Liver (tissue), 9 donors: ENCODE results near the gene LENG9. TPM values are rescaled to one million over a fixed set of nuclear protein-coding genes. Genes with fewer than 3 reads are reported as not detected.
"Not testable (repeated sequence)": the region's sequence is repeated elsewhere in the genome, so short reads cannot be mapped to it uniquely, and the experiment has no call there.

Experiments
- DNase-seq: peaks from one replicate; pipeline ENCODE4 v3.0.0-alpha.2; 2017; ENCODE audit warnings: low spot score
- H3K27ac ChIP-seq, 2 donors: one replicate each; pipeline ENCODE4 v1.7.0; 2013; ENCODE audit warnings: inconsistent platforms in 2 of 2, low read length in 2 of 2, control low read depth in 1 of 2, low read depth in 1 of 2, mild to moderate bottlenecking in 1 of 2
- H3K27me3 ChIP-seq, 4 donors: one replicate each; pipeline versions ENCODE4 v1.6.1 to v1.7.0; 2013; ENCODE audit warnings: low read length in 3 of 4, inconsistent platforms in 1 of 4, mild to moderate bottlenecking in 1 of 4, moderate library complexity in 1 of 4; ENCODE audit not compliant: control insufficient read depth in 4 of 4, insufficient read depth in 4 of 4
- H3K36me3 ChIP-seq, 4 donors: one replicate each; pipeline versions ENCODE4 v1.6.1 to v1.7.0; 2013; ENCODE audit warnings: low read length in 3 of 4, mild to moderate bottlenecking in 3 of 4, low read depth in 1 of 4, moderate library complexity in 1 of 4; ENCODE audit not compliant: control insufficient read depth in 4 of 4, insufficient read depth in 3 of 4
- H3K4me1 ChIP-seq, 4 donors: one replicate each; pipeline versions ENCODE4 v1.6.1 to v1.7.0; 2013; ENCODE audit warnings: low read length in 3 of 4, mild to moderate bottlenecking in 3 of 4, moderate library complexity in 1 of 4; ENCODE audit not compliant: control insufficient read depth in 4 of 4, insufficient read depth in 4 of 4
- H3K4me3 ChIP-seq, 3 donors: one replicate each; pipeline versions ENCODE4 v1.6.1 to v1.7.0; 2013; ENCODE audit warnings: low read length in 3 of 3, control low read depth in 1 of 3, low read depth in 1 of 3, mild to moderate bottlenecking in 1 of 3
- H3K9ac ChIP-seq, 2 donors: one replicate each; pipeline ENCODE4 v1.7.0; 2013; ENCODE audit warnings: low read length in 2 of 2, mild to moderate bottlenecking in 2 of 2, moderate library complexity in 2 of 2, control low read depth in 1 of 2, low read depth in 1 of 2
- H3K9me3 ChIP-seq, 4 donors: one replicate each; pipeline versions ENCODE4 v1.6.1 to v1.7.0; 2013; ENCODE audit warnings: low read length in 3 of 4; ENCODE audit not compliant: control insufficient read depth in 4 of 4
- CTCF ChIP-seq: fragments of 150-350 bp; IDR thresholded peaks from 2 replicates; pipeline ENCODE4 v1.5.1; 2017; ENCODE audit warnings: improper control_type of control experiment, low read depth, low read length; ENCODE audit not compliant: missing input control
- EGR1 ChIP-seq, 2 donors: IDR thresholded peaks; 2 replicates each; pipeline ENCODE4 v1.6.1; 2016 to 2018; ENCODE audit warnings: antibody characterized with exemption in 2 of 2, low read depth in 2 of 2
- FOXA1 ChIP-seq: IDR thresholded peaks from 2 replicates; pipeline ENCODE4 v1.6.1; 2016; ENCODE audit warnings: antibody characterized with exemption
- FOXA2 ChIP-seq: IDR thresholded peaks from 2 replicates; pipeline ENCODE4 v1.6.1; 2016; ENCODE audit warnings: antibody characterized with exemption
- GABPA ChIP-seq, 2 donors: IDR thresholded peaks in 1 of 2; conservative IDR thresholded peaks in 1 of 2; 2 replicates each; pipeline ENCODE4 v1.6.1; 2016; ENCODE audit warnings: antibody characterized with exemption in 2 of 2, mild to moderate bottlenecking in 1 of 2, moderate library complexity in 1 of 2
- HNF4A ChIP-seq, 2 donors: conservative IDR thresholded peaks; 2 replicates each; pipeline ENCODE4 v1.6.1; 2016; ENCODE audit warnings: antibody characterized with exemption in 2 of 2, mild to moderate bottlenecking in 2 of 2
- HNF4G ChIP-seq: IDR thresholded peaks from 2 replicates; pipeline ENCODE4 v1.6.1; 2016; ENCODE audit warnings: antibody characterized with exemption
- JUND ChIP-seq, 2 donors: IDR thresholded peaks; 2 replicates each; pipeline ENCODE4 v1.6.1; 2016; ENCODE audit warnings: antibody characterized with exemption in 2 of 2
- NR2F2 ChIP-seq: IDR thresholded peaks from 2 replicates; pipeline ENCODE4 v1.6.1; 2016; ENCODE audit warnings: antibody characterized with exemption
- RAD21 ChIP-seq, 2 donors: IDR thresholded peaks; 2 replicates each; pipeline ENCODE4 v1.6.1; 2016; ENCODE audit warnings: antibody characterized with exemption in 2 of 2, mild to moderate bottlenecking in 2 of 2
- RXRA ChIP-seq, 2 donors: IDR thresholded peaks; 2 replicates each; pipeline ENCODE4 v1.6.1; 2017 to 2018; ENCODE audit warnings: antibody characterized with exemption in 2 of 2, mild to moderate bottlenecking in 1 of 2
- TAF1 ChIP-seq: conservative IDR thresholded peaks from 2 replicates; pipeline ENCODE4 v1.6.1; 2016; ENCODE audit warnings: antibody characterized with exemption, mild to moderate bottlenecking
- YY1 ChIP-seq: IDR thresholded peaks from 2 replicates; pipeline ENCODE4 v1.6.1; 2016; ENCODE audit warnings: antibody characterized with exemption, mild to moderate bottlenecking
- ZBTB33 ChIP-seq: IDR thresholded peaks from 2 replicates; pipeline ENCODE4 v1.6.1; 2016; ENCODE audit warnings: antibody characterized with exemption
- WGBS: extraction: QIAGEN DNeasy Blood & Tissue Kit; methylation state at CpG from one replicate; pipeline ENCODE4 v1.1.7; 2013; 5-methylcytosine and 5-hydroxymethylcytosine counted together
- polyA plus RNA-seq, 2 donors: library from polyadenylated mRNA; stranded (reverse) in 1 of 2; unstranded in 1 of 2; fragments of 200-250 nt in 1 of 2; fragments of >200 nt in 1 of 2; fragmentation: Nextera tagmentation in 1 of 2; extraction: Ambion mirVana in 1 of 2; gene quantifications; one replicate each; pipeline versions ENCODE4 v1.2.1 to v1.2.3, GENCODE V29; 2013 to 2015
- total RNA-seq, 2 donors: library from RNA; depleted of rRNA; stranded (reverse); fragments of >200 nt; gene quantifications; one replicate each; pipeline ENCODE4 v1.2.3, GENCODE V29; 2014
- TF ChIP-seq, protein P1 (sequence below): IDR thresholded peaks from 2 replicates; pipeline ENCODE4 v1.6.1; 2016; ENCODE audit warnings: antibody characterized with exemption
- TF ChIP-seq, protein P2 (sequence below): IDR thresholded peaks from 2 replicates; pipeline ENCODE4 v1.6.1; 2016; ENCODE audit warnings: antibody characterized with exemption
- TF ChIP-seq, protein P3 (sequence below): IDR thresholded peaks from 2 replicates; pipeline ENCODE4 v1.6.1; 2016; ENCODE audit warnings: antibody characterized with exemption, mild to moderate bottlenecking
- donor health status: healthy.
- donor health status: healthy.
- donor health status: healthy.
- donor health status: healthy.
- donor health status: healthy.

The LENG9 gene
- total and polyA plus RNA-seq, 4 donors: 0.19 to 6.9 (median 2.0) TPM

DNA sequence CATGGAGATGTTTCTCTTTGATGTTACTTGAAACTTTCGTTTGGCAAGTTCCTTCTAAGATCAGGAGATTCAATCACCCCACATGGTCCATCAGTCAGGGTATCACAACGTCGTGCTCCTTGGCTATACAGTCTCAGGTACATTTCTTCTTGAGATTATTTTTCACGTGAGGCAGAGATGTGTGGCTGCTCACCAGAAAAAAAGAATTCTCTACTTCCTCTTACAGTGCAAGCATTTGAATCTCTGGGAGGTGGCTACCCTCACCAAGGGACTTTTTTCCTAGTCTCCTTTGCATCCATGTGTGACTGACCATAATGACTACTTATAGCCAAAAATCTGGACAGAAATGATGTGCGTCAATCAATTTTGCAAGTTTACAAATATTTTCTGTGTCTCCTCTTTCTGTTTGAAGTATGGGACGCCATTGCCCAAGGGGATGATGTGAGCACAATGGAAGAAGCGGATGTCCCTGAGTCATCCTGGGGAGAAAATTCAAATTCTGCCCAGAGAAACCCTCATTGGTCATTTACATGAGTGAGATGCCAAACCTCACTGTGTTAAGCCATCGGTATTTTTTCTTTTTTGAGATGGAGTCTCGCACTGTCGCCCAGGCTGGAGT lies 30.5 kb upstream of the LENG9 start:
- no peak overlapping the region for H3K4me3 ChIP-seq
- TF ChIP-seq EGR1 (IDR thresholded peaks at IDR 0.05; ENCODE audit: low read depth in 2 of 2) (no peak), GABPA (IDR thresholded peaks at IDR 0.05 in 1 of 2, conservative IDR thresholded peaks at IDR 0.05 in 1 of 2) (no peak), FOXA2 (no peak), HNF4A (conservative IDR thresholded peaks at IDR 0.05) (no peak), FOXA1 (no peak), TAF1 (no peak), ZBTB33 (no peak), NR2F2 (no peak), CTCF (no peak)
- DNase-seq: no peak
- no peaks in the 10 kb centered on the region for H3K36me3 ChIP-seq
- no peaks in the 10 kb centered on the region for H3K9me3 ChIP-seq
- H3K27me3 ChIP-seq: peaks cover 0 to 4% (median 0%) of the 10 kb centered on the region in 4 donors
- no peaks in the 10 kb centered on the region for H3K4me1 ChIP-seq
- no peak overlapping the region for H3K27ac ChIP-seq
- H3K9ac ChIP-seq: no peak overlapping the region
- 67% methylated on average over 10 of the region's 10 CpGs for WGBS

- H3K36me3 ChIP-seq, H3K9me3 ChIP-seq, H3K27ac ChIP-seq, H3K4me1 ChIP-seq, H3K4me3 ChIP-seq, H3K9ac ChIP-seq, DNase-seq, H3K27me3 ChIP-seq: not testable (repeated sequence)
- 86% methylated on average over 5 of the region's 5 CpGs for WGBS
Observed at GRCh38 chr19:54493056-54493455, 29.5 kb upstream of the LENG9 start.

DNA sequence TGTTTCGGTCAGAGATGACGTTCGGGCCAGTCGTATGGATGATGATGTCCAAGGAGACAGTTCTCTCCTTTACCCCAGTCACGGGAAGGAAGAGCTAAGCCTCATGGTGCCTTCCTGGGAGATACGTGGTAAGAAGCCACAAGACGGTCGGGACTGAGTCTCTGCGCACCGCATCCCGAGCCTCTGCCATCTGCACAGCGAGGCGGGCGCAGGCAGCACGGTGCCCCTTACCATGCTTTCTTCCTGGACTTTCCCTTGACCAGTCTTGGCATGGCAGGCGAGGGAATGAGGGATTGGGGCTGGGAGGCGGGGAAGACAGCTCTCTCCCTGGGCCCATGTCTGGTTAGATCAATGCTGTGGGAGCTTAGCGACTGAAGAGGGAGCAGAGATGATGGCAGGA lies 29.0 kb upstream of the LENG9 start:
- Histone ChIP-seq H3K9me3 (no peaks in the 10 kb centered on the region), H3K9ac (no peak overlapping the region), H3K27me3 (peaks cover 0 to 4% (median 0%) of the 10 kb centered on the region in 4 donors), H3K4me3 (no peak overlapping the region), H3K27ac (no peak overlapping the region), H3K4me1 (no peaks in the 10 kb centered on the region), H3K36me3 (no peaks in the 10 kb centered on the region)
- DNase-seq: no peak
- WGBS: 84% methylated on average over 18 of the region's 18 CpGs
- no peak for TF ChIP-seq JUND (IDR thresholded peaks at IDR 0.05)
- no peak for TF ChIP-seq RXRA (IDR thresholded peaks at IDR 0.05)
- no peak for TF ChIP-seq CTCF
- TF ChIP-seq, protein P1, sequence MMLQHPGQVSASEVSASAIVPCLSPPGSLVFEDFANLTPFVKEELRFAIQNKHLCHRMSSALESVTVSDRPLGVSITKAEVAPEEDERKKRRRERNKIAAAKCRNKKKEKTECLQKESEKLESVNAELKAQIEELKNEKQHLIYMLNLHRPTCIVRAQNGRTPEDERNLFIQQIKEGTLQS: no peak
- TF ChIP-seq EGR1 (IDR thresholded peaks at IDR 0.05; ENCODE audit: low read depth in 2 of 2): no peak
- TF ChIP-seq FOXA1: no peak
- TF ChIP-seq HNF4A (conservative IDR thresholded peaks at IDR 0.05): no peak
- TF ChIP-seq FOXA2: no peak
- TF ChIP-seq GABPA (IDR thresholded peaks at IDR 0.05 in 1 of 2, conservative IDR thresholded peaks at IDR 0.05 in 1 of 2): no peak
- no peak for TF ChIP-seq RAD21 (IDR thresholded peaks at IDR 0.05)
- no peak for TF ChIP-seq TAF1
- TF ChIP-seq, protein P2, sequence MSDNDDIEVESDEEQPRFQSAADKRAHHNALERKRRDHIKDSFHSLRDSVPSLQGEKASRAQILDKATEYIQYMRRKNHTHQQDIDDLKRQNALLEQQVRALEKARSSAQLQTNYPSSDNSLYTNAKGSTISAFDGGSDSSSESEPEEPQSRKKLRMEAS: no peak
- TF ChIP-seq, protein P3, sequence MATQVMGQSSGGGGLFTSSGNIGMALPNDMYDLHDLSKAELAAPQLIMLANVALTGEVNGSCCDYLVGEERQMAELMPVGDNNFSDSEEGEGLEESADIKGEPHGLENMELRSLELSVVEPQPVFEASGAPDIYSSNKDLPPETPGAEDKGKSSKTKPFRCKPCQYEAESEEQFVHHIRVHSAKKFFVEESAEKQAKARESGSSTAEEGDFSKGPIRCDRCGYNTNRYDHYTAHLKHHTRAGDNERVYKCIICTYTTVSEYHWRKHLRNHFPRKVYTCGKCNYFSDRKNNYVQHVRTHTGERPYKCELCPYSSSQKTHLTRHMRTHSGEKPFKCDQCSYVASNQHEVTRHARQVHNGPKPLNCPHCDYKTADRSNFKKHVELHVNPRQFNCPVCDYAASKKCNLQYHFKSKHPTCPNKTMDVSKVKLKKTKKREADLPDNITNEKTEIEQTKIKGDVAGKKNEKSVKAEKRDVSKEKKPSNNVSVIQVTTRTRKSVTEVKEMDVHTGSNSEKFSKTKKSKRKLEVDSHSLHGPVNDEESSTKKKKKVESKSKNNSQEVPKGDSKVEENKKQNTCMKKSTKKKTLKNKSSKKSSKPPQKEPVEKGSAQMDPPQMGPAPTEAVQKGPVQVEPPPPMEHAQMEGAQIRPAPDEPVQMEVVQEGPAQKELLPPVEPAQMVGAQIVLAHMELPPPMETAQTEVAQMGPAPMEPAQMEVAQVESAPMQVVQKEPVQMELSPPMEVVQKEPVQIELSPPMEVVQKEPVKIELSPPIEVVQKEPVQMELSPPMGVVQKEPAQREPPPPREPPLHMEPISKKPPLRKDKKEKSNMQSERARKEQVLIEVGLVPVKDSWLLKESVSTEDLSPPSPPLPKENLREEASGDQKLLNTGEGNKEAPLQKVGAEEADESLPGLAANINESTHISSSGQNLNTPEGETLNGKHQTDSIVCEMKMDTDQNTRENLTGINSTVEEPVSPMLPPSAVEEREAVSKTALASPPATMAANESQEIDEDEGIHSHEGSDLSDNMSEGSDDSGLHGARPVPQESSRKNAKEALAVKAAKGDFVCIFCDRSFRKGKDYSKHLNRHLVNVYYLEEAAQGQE: no peak
- TF ChIP-seq NR2F2: no peak
- TF ChIP-seq HNF4G: no peak
- TF ChIP-seq YY1: no peak
